GM12878 (cell line): ENCODE measurements around the gene PSMC3. TPM values are rescaled to one million over a fixed set of nuclear protein-coding genes. Genes with fewer than 3 reads are reported as not detected.

Source experiments
- ATF7 ChIP-seq: fragments of 450-650 bp; IDR thresholded peaks from 2 replicates; pipeline ENCODE4 v1.6.1; 2016; ENCODE audit warnings: low read depth, mild to moderate bottlenecking
- CBX5 ChIP-seq: sonication (generic); IDR thresholded peaks from 2 replicates; pipeline ENCODE4 v1.6.1; 2016; ENCODE audit warnings: low read depth, moderate library complexity, mild to moderate bottlenecking, inconsistent platforms
- CHD1 ChIP-seq: IDR thresholded peaks from 2 replicates; pipeline ENCODE4 v1.6.1; 2012; ENCODE audit warnings: low read depth, low read length, improper control_type of control experiment
- E2F8 ChIP-seq: fragments of 450-650 bp; IDR thresholded peaks from 2 replicates; pipeline ENCODE4 v1.6.1; 2018; ENCODE audit warnings: mild to moderate bottlenecking, low read depth, moderate library complexity; ENCODE audit not compliant: partially characterized antibody
- ESRRA ChIP-seq: IDR thresholded peaks from 2 replicates; pipeline ENCODE4 v1.6.1; 2012; ENCODE audit warnings: mild to moderate bottlenecking, low read length, improper control_type of control experiment
- FOXM1 ChIP-seq: IDR thresholded peaks from 2 replicates; pipeline ENCODE4 v1.6.1; 2012; ENCODE audit warnings: low read depth, mild to moderate bottlenecking, inconsistent platforms, low read length, moderate library complexity
- HCFC1 ChIP-seq: fragments of 150-350 bp; IDR thresholded peaks from 2 replicates; pipeline ENCODE4 v1.6.1; 2014; ENCODE audit warnings: low read length
- HDAC2 ChIP-seq: fragments of 200-600 bp; sonication (generic); IDR thresholded peaks from 2 replicates; pipeline ENCODE4 v1.6.1; 2017
- IRF4 ChIP-seq: IDR thresholded peaks from 2 replicates; pipeline ENCODE4 v1.6.1; 2011; ENCODE audit warnings: low read depth, low read length
- KLF5 ChIP-seq: fragments of 450-650 bp; IDR thresholded peaks from 2 replicates; pipeline ENCODE4 v1.6.1; 2014; ENCODE audit warnings: mild to moderate bottlenecking; ENCODE audit not compliant: partially characterized antibody
- MYB ChIP-seq: fragments of 150-350 bp; IDR thresholded peaks from 2 replicates; pipeline ENCODE4 v1.6.1; 2014; ENCODE audit warnings: mild to moderate bottlenecking, low read depth, low read length, borderline replicate concordance
- NFXL1 ChIP-seq: fragments of 450-650 bp; IDR thresholded peaks from 2 replicates; pipeline ENCODE4 v1.6.1; 2017; ENCODE audit warnings: antibody characterized with exemption, mild to moderate bottlenecking, borderline replicate concordance
- NR2C1 ChIP-seq: fragments of 450-650 bp; IDR thresholded peaks from 2 replicates; pipeline ENCODE4 v1.6.1; 2017; ENCODE audit warnings: antibody characterized with exemption, mild to moderate bottlenecking, moderate library complexity
- NR2C2 ChIP-seq: IDR thresholded peaks from 2 replicates; pipeline ENCODE4 v1.6.1; 2011; ENCODE audit warnings: borderline replicate concordance, low read depth; ENCODE audit not compliant: control insufficient read depth, insufficient read length
- PAX8 ChIP-seq: fragments of 450-650 bp; IDR thresholded peaks from 2 replicates; pipeline ENCODE4 v1.6.1; 2017; ENCODE audit warnings: mild to moderate bottlenecking, moderate library complexity
- RFX5 ChIP-seq: IDR thresholded peaks from 2 replicates; pipeline ENCODE4 v1.6.1; 2011; ENCODE audit warnings: low read depth, low read length, improper control_type of control experiment
- SIN3A ChIP-seq: IDR thresholded peaks from 2 replicates; pipeline ENCODE4 v1.6.1; 2012; ENCODE audit warnings: low read depth, low read length, improper control_type of control experiment
- SREBF1 ChIP-seq: IDR thresholded peaks from 2 replicates; pipeline ENCODE4 v1.6.1; 2012; ENCODE audit warnings: mild to moderate bottlenecking, low read length
- YY1 ChIP-seq: IDR thresholded peaks from 2 replicates; pipeline ENCODE4 v1.6.1; 2011; ENCODE audit warnings: low read depth, mild to moderate bottlenecking, low read length
- polyA plus RNA-seq, 11 experiments: library from polyadenylated mRNA; depleted of rRNA in 4 of 11; unstranded in 6 of 11; stranded (reverse) in 5 of 11; fragments of >200 nt; fragmentation: Nextera tagmentation in 4 of 11; fragmentation: Illumina TruSeq in 1 of 11; extraction: Ambion mirVana in 4 of 11; extraction: Trizol in 1 of 11; gene quantifications; 1 replicate in 1 of 11; 2 replicates in 10 of 11; pipeline versions ENCODE4 v1.2.1 to v1.2.3, GENCODE V29; 2011 to 2016; ENCODE audit warnings: inconsistent platforms in 2 of 11, missing spikeins in 2 of 11, low read depth in 1 of 11
- total RNA-seq, 4 experiments: library from RNA; depleted of rRNA in 3 of 4; stranded (reverse); fragments of >200 nt in 3 of 4; fragmentation: Illumina TruSeq in 1 of 4; extraction: Trizol in 1 of 4; gene quantifications; 2 replicates each; pipeline versions ENCODE4 v1.2.1 to v1.2.3, GENCODE V29; 2013 to 2021

Gene PSMC3
- total and polyA plus RNA-seq, 10 of the 15 experiments (the other 5 are each of a cell fraction or from before 2014, with no cell fraction given) = 39.5 to 289 (median 155) TPM

DNA sequence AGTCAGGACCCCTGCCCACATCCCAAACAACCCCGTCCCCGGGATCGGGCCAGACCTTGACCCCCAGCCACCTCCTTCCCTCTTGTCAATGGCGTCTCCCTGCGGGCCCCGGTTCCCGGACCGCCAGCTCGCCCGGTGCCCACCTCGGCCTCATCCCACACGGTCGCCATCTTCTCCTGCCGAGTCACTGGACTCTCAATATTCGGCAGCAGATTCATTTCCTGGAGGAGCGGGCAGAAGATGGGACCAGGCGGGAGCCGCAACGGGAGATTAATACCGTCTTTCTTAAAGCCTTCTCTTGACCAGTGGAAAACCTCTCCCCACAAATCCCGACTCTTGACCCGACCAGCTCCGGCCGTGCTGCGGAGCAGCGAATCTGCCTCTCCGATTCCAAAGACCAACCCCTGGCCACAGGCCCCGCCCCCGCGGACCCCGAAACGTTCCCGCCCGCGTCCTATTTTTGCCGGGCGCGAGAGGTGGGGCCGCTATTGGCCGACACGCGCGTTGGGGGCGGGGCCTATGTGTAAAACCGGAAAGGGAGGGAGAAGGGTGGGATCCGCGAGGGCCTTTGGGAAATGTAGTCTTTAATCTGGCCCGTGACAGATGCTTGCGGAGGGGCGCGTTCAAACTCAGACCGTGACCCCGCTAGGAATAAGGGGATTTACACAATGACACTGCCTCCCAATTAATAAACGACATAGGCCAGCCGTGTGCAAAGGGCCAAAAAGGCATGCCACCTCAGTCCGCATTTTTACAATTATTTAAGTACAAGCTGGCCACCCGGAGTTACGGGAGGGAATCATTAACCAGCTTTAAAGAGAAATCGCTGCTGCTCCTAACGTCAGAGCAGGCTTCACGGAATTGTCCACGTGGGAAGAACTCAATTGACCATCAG lies at the start of gene PSMC3 (continued):
- TF ChIP-seq E2F8 (peak; percentile 90), YY1 (peak; percentile 98), RFX5 (no peak), ESRRA (no peak), CHD1 (no peak), HCFC1 (peak; percentile 88), SIN3A (no peak), HDAC2 (no peak), PAX8 (no peak), KLF5 (peak; percentile 79), NR2C1 (peak; percentile 76), CBX5 (no peak), MYB (no peak), IRF4 (no peak), SREBF1 (no peak; the same call in 1 of the 2 replicates), NR2C2 (no peak), ATF7 (peak; percentile 71), NFXL1 (no peak), FOXM1 (no peak)
